GM23338 (cell line): ENCODE data around the gene ADGRD1. TPM values are rescaled to one million over a fixed set of nuclear protein-coding genes. Genes with fewer than 3 reads are reported as not detected.

ENCODE experiments used
- ATAC-seq: fragments of 200-7000 bp; cut with Tn5 transposase; 3 replicates; pipeline ENCODE4 v1.9.1; 2020
- DNase-seq: peaks from one replicate; pipeline ENCODE4 v3.0.0-alpha.2; 2015; ENCODE audit warnings: low spot score
- H2AFZ ChIP-seq: fragments of 200-600 bp; sonication (generic); 2 replicates; pipeline ENCODE4 v1.8.0; 2016; ENCODE audit warnings: antibody characterized with exemption, mild to moderate bottlenecking, moderate library complexity
- H3F3A ChIP-seq: fragments of 200-600 bp; sonication (generic); replicated peaks from 2 replicates; pipeline ENCODE4 v1.8.0; 2017; ENCODE audit warnings: antibody characterized with exemption, mixed run types, low read depth
- H3K27ac ChIP-seq: fragments of 200-600 bp; sonication (generic); 2 replicates; pipeline ENCODE4 v1.6.1; 2016; ENCODE audit warnings: low read depth
- H3K27me3 ChIP-seq: fragments of 200-600 bp; sonication (generic); 2 replicates; pipeline ENCODE4 v1.8.0; 2016; ENCODE audit warnings: mild to moderate bottlenecking, mixed run types, moderate library complexity; ENCODE audit not compliant: insufficient read depth
- H3K36me3 ChIP-seq: fragments of 200-600 bp; sonication (generic); 2 replicates; pipeline ENCODE4 v1.8.0; 2016; ENCODE audit warnings: mild to moderate bottlenecking; ENCODE audit not compliant: insufficient read depth
- H3K4me1 ChIP-seq: fragments of 200-600 bp; sonication (generic); 2 replicates; pipeline ENCODE4 v1.8.0; 2016; ENCODE audit warnings: mild to moderate bottlenecking, moderate library complexity; ENCODE audit not compliant: insufficient read depth
- H3K4me2 ChIP-seq: fragments of 200-600 bp; sonication (generic); 2 replicates; pipeline ENCODE4 v1.7.1; 2017; ENCODE audit warnings: mixed run types
- H3K4me3 ChIP-seq: fragments of 200-600 bp; sonication (generic); 2 replicates; pipeline ENCODE4 v1.6.1; 2016; ENCODE audit warnings: mixed run types
- H3K79me2 ChIP-seq: fragments of 200-600 bp; sonication (generic); replicated peaks from 2 replicates; pipeline ENCODE4 v1.8.0; 2017; ENCODE audit warnings: mild to moderate bottlenecking; ENCODE audit not compliant: insufficient read depth
- H3K9me2 ChIP-seq: fragments of 200-600 bp; sonication (generic); 2 replicates; pipeline ENCODE4 v1.8.0; 2017; ENCODE audit not compliant: insufficient read depth
- H4K20me1 ChIP-seq: fragments of 200-600 bp; sonication (generic); replicated peaks from 2 replicates; pipeline ENCODE4 v1.8.0; 2017; ENCODE audit warnings: mild to moderate bottlenecking; ENCODE audit not compliant: insufficient read depth
- H3K27ac Mint-ChIP-seq: 2 replicates; pipeline ENCODE4 v1.8.0; 2020; ENCODE audit warnings: inconsistent platforms, mild to moderate bottlenecking, moderate library complexity, mixed read lengths
- H3K27me3 Mint-ChIP-seq: 3 replicates; pipeline ENCODE4 v1.8.0; 2022; ENCODE audit warnings: low read depth, mild to moderate bottlenecking, moderate library complexity, mixed read lengths, inconsistent platforms; ENCODE audit not compliant: insufficient read depth, poor library complexity
- H3K36me3 Mint-ChIP-seq: 3 replicates; pipeline ENCODE4 v1.8.0; 2021; ENCODE audit warnings: low read depth, mild to moderate bottlenecking, inconsistent platforms, moderate library complexity, mixed read lengths
- H3K4me1 Mint-ChIP-seq: 3 replicates; pipeline ENCODE4 v1.8.0; 2020; ENCODE audit warnings: mild to moderate bottlenecking, inconsistent platforms, mixed read lengths
- H3K4me3 Mint-ChIP-seq: 3 replicates; pipeline ENCODE4 v1.8.0; 2021; ENCODE audit warnings: moderate library complexity, mild to moderate bottlenecking, inconsistent platforms, mixed read lengths
- H3K9me3 Mint-ChIP-seq: 3 replicates; pipeline ENCODE4 v1.8.0; 2020; ENCODE audit warnings: moderate library complexity, mild to moderate bottlenecking, inconsistent platforms, mixed read lengths
- ZNF114 ChIP-seq: fragments of 250-450 bp; sonication (Bioruptor Pico); IDR thresholded peaks from 2 replicates; pipeline ENCODE4 v1.5.0; 2020; ENCODE audit warnings: mild to moderate bottlenecking, moderate library complexity
- ZNF331 ChIP-seq: fragments of 250-450 bp; sonication (Bioruptor Pico); IDR thresholded peaks from 2 replicates; pipeline ENCODE4 v1.5.0; 2020; ENCODE audit warnings: low read depth, mild to moderate bottlenecking, moderate library complexity
- polyA plus RNA-seq: library from polyadenylated mRNA; unstranded; fragments of >200 nt; fragmentation: Nextera tagmentation; extraction: Ambion mirVana; gene quantifications from 2 replicates; pipeline ENCODE4 v1.2.1, GENCODE V29; 2016
- total RNA-seq: library from RNA; depleted of rRNA; stranded (reverse); fragments of >200 nt; shearing (Covaris generic); gene quantifications from 2 replicates; pipeline ENCODE4 v1.2.3, GENCODE V29; 2014
- TF ChIP-seq, protein P1 (sequence below): IDR thresholded peaks from 2 replicates; pipeline ENCODE4 v1.6.1; 2016; ENCODE audit warnings: antibody characterized with exemption
- TF ChIP-seq, protein P2 (sequence below): IDR thresholded peaks from one replicate; pipeline ENCODE4 v1.6.1; 2018; ENCODE audit warnings: antibody characterized with exemption; ENCODE audit not compliant: unreplicated experiment
- TF ChIP-seq, protein P3 (sequence below), 2 experiments: fragments of 200-600 bp in 1 of 2; sonication (generic) in 1 of 2; conservative IDR thresholded peaks; 2 replicates each; pipeline versions ENCODE4 v1.5.1 to v1.6.1; 2016 to 2017; ENCODE audit warnings: antibody characterized with exemption in 2 of 2, low read depth in 2 of 2, mild to moderate bottlenecking in 2 of 2, moderate library complexity in 1 of 2

The ADGRD1 gene
- total and polyA plus RNA-seq, 2 experiments from 2014 or later = 1.4 TPM; not detected in 1

DNA sequence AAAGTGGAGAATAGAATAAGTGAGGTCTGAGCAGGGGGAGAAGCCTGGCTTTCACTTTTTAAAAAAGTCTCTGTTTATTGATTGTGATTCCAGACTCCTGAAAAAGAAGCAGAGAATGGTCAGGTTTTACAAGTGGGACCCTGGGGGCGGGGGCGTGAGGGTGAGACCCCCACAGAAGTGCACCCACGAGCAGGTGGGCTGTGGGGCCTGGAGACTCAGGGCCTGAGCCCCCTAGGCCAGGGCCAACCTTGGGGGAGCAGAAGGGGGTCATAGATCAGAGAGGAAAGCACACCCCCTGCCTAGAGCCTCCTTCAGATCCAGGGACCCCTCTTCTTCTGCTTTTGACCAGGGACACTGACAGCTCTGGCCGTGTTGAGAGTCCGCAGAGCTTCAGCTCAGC lies 180.3 kb downstream of the ADGRD1 start:
- Histone ChIP-seq H3K27ac (no peak overlapping the region), H3K9me2 (no peaks in the 10 kb centered on the region), H3K27me3 (no peaks in the 10 kb centered on the region), H2AFZ (no peak overlapping the region), H3K4me1 (no peaks in the 10 kb centered on the region), H3K36me3 (no peaks in the 10 kb centered on the region), H3K4me3 (no peak overlapping the region), H3F3A (no peaks in the 10 kb centered on the region), H3K4me2 (no peak overlapping the region), H4K20me1 (no peaks in the 10 kb centered on the region), H3K79me2 (no peaks in the 10 kb centered on the region)
- ATAC-seq (no peak), DNase-seq (no peak)
- H3K4me3 Mint-ChIP-seq = no peak overlapping the region
- H3K27me3 Mint-ChIP-seq = peaks cover 9% of the 10 kb centered on the region
- H3K9me3 Mint-ChIP-seq = 0 out of 3 replicates have a peak, but pooled peaks cover 3% of the 10 kb centered on the region
- TF ChIP-seq, protein P1, sequence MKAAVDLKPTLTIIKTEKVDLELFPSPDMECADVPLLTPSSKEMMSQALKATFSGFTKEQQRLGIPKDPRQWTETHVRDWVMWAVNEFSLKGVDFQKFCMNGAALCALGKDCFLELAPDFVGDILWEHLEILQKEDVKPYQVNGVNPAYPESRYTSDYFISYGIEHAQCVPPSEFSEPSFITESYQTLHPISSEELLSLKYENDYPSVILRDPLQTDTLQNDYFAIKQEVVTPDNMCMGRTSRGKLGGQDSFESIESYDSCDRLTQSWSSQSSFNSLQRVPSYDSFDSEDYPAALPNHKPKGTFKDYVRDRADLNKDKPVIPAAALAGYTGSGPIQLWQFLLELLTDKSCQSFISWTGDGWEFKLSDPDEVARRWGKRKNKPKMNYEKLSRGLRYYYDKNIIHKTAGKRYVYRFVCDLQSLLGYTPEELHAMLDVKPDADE = no peak
- TF ChIP-seq, protein P2, sequence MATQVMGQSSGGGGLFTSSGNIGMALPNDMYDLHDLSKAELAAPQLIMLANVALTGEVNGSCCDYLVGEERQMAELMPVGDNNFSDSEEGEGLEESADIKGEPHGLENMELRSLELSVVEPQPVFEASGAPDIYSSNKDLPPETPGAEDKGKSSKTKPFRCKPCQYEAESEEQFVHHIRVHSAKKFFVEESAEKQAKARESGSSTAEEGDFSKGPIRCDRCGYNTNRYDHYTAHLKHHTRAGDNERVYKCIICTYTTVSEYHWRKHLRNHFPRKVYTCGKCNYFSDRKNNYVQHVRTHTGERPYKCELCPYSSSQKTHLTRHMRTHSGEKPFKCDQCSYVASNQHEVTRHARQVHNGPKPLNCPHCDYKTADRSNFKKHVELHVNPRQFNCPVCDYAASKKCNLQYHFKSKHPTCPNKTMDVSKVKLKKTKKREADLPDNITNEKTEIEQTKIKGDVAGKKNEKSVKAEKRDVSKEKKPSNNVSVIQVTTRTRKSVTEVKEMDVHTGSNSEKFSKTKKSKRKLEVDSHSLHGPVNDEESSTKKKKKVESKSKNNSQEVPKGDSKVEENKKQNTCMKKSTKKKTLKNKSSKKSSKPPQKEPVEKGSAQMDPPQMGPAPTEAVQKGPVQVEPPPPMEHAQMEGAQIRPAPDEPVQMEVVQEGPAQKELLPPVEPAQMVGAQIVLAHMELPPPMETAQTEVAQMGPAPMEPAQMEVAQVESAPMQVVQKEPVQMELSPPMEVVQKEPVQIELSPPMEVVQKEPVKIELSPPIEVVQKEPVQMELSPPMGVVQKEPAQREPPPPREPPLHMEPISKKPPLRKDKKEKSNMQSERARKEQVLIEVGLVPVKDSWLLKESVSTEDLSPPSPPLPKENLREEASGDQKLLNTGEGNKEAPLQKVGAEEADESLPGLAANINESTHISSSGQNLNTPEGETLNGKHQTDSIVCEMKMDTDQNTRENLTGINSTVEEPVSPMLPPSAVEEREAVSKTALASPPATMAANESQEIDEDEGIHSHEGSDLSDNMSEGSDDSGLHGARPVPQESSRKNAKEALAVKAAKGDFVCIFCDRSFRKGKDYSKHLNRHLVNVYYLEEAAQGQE = no peak
- TF ChIP-seq ZNF114 (CRISPR knock-in tag) = no peak
- no peak overlapping the region for H3K27ac Mint-ChIP-seq
- no peaks in the 10 kb centered on the region for H3K36me3 Mint-ChIP-seq
- peaks cover 4% of the 10 kb centered on the region; the same call in 2 of the 3 replicates for H3K4me1 Mint-ChIP-seq

- H3K27ac Mint-ChIP-seq = no peak overlapping the region
- TF ChIP-seq, protein P3, sequence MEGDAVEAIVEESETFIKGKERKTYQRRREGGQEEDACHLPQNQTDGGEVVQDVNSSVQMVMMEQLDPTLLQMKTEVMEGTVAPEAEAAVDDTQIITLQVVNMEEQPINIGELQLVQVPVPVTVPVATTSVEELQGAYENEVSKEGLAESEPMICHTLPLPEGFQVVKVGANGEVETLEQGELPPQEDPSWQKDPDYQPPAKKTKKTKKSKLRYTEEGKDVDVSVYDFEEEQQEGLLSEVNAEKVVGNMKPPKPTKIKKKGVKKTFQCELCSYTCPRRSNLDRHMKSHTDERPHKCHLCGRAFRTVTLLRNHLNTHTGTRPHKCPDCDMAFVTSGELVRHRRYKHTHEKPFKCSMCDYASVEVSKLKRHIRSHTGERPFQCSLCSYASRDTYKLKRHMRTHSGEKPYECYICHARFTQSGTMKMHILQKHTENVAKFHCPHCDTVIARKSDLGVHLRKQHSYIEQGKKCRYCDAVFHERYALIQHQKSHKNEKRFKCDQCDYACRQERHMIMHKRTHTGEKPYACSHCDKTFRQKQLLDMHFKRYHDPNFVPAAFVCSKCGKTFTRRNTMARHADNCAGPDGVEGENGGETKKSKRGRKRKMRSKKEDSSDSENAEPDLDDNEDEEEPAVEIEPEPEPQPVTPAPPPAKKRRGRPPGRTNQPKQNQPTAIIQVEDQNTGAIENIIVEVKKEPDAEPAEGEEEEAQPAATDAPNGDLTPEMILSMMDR (conservative IDR thresholded peaks at IDR 0.05; ENCODE audit: low read depth in 2 of 2) = no peak
- no peak for TF ChIP-seq ZNF331 (CRISPR knock-in tag)
- TF ChIP-seq, protein P1 = no peak
These were observed 181.0 kb downstream of the ADGRD1 start for GRCh38 chr12:131134523-131135310.

More at GRCh38 chr12:131134523-131135310, 181.0 kb downstream of the ADGRD1 start:
- Histone ChIP-seq H3K9me2 (no peaks in the 10 kb centered on the region), H2AFZ (no peak overlapping the region), H3K79me2 (no peaks in the 10 kb centered on the region), H3K27me3 (no peaks in the 10 kb centered on the region), H4K20me1 (no peaks in the 10 kb centered on the region), H3K36me3 (no peaks in the 10 kb centered on the region), H3F3A (no peaks in the 10 kb centered on the region), H3K27ac (no peak overlapping the region), H3K4me2 (no peak overlapping the region), H3K4me3 (no peak overlapping the region), H3K4me1 (no peaks in the 10 kb centered on the region)
- H3K36me3 Mint-ChIP-seq = no peaks in the 10 kb centered on the region
- ATAC-seq (no peak), DNase-seq (no peak)
- H3K9me3 Mint-ChIP-seq = no peaks in the 10 kb centered on the region
- peaks cover 9% of the 10 kb centered on the region for H3K27me3 Mint-ChIP-seq
- H3K4me1 Mint-ChIP-seq = peaks cover 4% of the 10 kb centered on the region; the same call in 2 of the 3 replicates
- no peak overlapping the region for H3K4me3 Mint-ChIP-seq
